Brain pericyte (primary cell): ENCODE measurements around the gene ENPP3.

Experiments
- DNase-seq: peaks from one replicate; pipeline ENCODE4 v3.0.0-alpha.2; 2012; ENCODE audit warnings: low read depth, low spot score

ENPP3 gene

GRCh38 chr6:131642987-131643611, 6.0 kb downstream of the ENPP3 start:
- DNase-seq, result no peak

GRCh38 chr6:131643855-131644460, 6.9 kb downstream of the ENPP3 start:
- no peak for DNase-seq

GRCh38 chr6:131644921-131645320, 7.8 kb downstream of the ENPP3 start:
- DNase-seq, result no peak

- DNase-seq, result no peak
Measured at GRCh38 chr6:131645846-131646245, 8.7 kb downstream of the ENPP3 start.

- no peak for DNase-seq
Measured at GRCh38 chr6:131646249-131646670, 9.2 kb downstream of the ENPP3 start.

GRCh38 chr6:131651782-131652181, 14.7 kb downstream of the ENPP3 start:
- DNase-seq, result no peak

GRCh38 chr6:131652472-131652871, 15.4 kb downstream of the ENPP3 start:
- no peak for DNase-seq

- DNase-seq, result no peak
Measured at GRCh38 chr6:131654326-131654725, 17.2 kb downstream of the ENPP3 start.

GRCh38 chr6:131655387-131655786, 18.3 kb downstream of the ENPP3 start:
- no peak for DNase-seq

GRCh38 chr6:131655951-131656350, 18.8 kb downstream of the ENPP3 start:
- DNase-seq, result no peak

- DNase-seq, result no peak
Measured at GRCh38 chr6:131656667-131657066, 19.6 kb downstream of the ENPP3 start.

GRCh38 chr6:131657222-131657621, 20.1 kb downstream of the ENPP3 start:
- DNase-seq, result no peak

GRCh38 chr6:131657630-131658111, 20.6 kb downstream of the ENPP3 start:
- no peak for DNase-seq

- DNase-seq, result no peak
Measured at GRCh38 chr6:131658287-131658686, 21.2 kb downstream of the ENPP3 start.

GRCh38 chr6:131660195-131660594, 23.1 kb downstream of the ENPP3 start:
- no peak for DNase-seq

GRCh38 chr6:131663578-131664165, 26.6 kb downstream of the ENPP3 start:
- no peak for DNase-seq

- DNase-seq, result no peak
Measured at GRCh38 chr6:131669891-131670290, 32.8 kb downstream of the ENPP3 start.

GRCh38 chr6:131673184-131673583, 36.1 kb downstream of the ENPP3 start:
- no peak for DNase-seq

GRCh38 chr6:131678442-131678841, 41.3 kb downstream of the ENPP3 start:
- DNase-seq, result no peak

GRCh38 chr6:131680868-131681267, 43.8 kb downstream of the ENPP3 start:
- no peak for DNase-seq

GRCh38 chr6:131681585-131681984, 44.5 kb downstream of the ENPP3 start:
- DNase-seq, result no peak

- peak; percentile 20 for DNase-seq
Measured at GRCh38 chr6:131682442-131682841, 45.3 kb downstream of the ENPP3 start.

- no peak for DNase-seq
Measured at GRCh38 chr6:131683479-131683878, 46.4 kb downstream of the ENPP3 start.
